ENCODE measurements around the gene CCNA1.

CCNA1 gene

GRCh38 chr13:36417331-36417730 lies 15.0 kb upstream of the CCNA1 start:
- TF ChIP-seq CTCF (IDR thresholded peaks at IDR 0.05; ENCODE audit: low read length, missing control alignments), result no peak
- no peak for DNase-seq (ENCODE audit: low read depth)
- H3K4me3 ChIP-seq (replicated peaks; ENCODE audit: low read depth, low read length), result peak overlapping the region; percentile 37

DNA sequence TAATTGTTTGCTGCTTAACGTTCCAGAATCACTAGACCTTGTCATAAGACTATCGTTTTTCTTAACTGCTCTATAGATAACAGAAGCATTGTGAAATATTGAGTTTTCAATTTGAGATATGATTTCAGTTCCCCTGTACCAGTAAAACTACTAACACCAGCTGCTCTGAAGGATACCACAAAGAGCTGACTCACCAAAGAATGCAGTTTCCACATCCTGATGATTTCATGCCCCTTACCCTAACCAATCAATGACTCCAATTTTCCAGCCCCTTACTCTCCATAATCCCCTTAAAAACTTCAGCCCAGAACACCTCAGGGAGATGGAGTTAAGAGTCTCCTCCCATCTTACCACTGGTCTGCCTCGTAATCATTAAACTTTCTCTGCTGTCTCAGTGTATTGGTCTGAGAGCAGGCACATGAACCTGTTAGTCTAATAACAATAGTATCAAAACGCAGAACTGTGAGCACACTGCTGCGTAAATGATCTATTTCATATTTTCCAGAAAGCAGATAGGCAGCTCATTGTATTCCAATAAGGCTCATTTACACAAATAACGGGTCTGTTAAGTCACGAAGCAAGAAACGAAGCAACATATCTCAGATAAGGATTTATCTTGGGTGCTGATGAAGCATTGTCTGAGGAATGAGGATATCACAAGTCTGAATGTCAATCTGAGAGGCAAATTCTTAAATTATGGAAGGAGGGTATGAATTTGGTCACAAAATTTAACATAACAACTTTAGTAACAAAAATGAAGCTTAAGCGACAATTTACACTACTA lies 14.1 kb upstream of the CCNA1 start:
- peak; percentile 77 for DNase-seq (ENCODE audit: low read depth)
- peak overlapping the region; percentile 37 for H3K4me3 ChIP-seq (replicated peaks; ENCODE audit: low read depth, low read length)
- no peak for TF ChIP-seq CTCF (IDR thresholded peaks at IDR 0.05; ENCODE audit: low read length, missing control alignments)

- DNase-seq (ENCODE audit: low read depth), result peak; percentile 90
- TF ChIP-seq CTCF (IDR thresholded peaks at IDR 0.05; ENCODE audit: low read length, missing control alignments), result peak; percentile 93
- no peak overlapping the region for H3K4me3 ChIP-seq (replicated peaks; ENCODE audit: low read depth, low read length)
Measured at GRCh38 chr13:36420437-36420891, 11.8 kb upstream of the CCNA1 start.

DNA sequence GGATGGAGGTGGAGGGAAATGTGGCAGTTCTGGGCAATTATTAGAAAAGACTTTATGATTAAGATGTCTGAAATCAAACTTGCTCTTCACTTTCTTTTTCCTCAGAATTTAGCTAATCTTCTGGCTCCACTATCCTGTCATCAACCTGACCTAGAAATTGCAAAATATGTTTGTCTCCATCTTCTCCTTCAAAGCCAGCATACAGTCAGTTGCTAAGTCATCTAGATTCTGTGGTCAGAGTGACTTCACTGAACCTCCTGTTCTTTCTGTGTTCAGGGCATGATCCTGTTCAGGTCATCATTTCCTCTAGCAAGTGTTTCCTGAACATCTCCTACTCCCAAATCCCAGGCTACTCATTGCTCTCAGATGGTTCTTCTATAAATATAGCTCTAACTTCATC lies 10.8 kb upstream of the CCNA1 start:
- peak; percentile 83 for DNase-seq (ENCODE audit: low read depth)
- H3K4me3 ChIP-seq (replicated peaks; ENCODE audit: low read depth, low read length), result no peak overlapping the region
- no peak for TF ChIP-seq CTCF (IDR thresholded peaks at IDR 0.05; ENCODE audit: low read length, missing control alignments)

DNA sequence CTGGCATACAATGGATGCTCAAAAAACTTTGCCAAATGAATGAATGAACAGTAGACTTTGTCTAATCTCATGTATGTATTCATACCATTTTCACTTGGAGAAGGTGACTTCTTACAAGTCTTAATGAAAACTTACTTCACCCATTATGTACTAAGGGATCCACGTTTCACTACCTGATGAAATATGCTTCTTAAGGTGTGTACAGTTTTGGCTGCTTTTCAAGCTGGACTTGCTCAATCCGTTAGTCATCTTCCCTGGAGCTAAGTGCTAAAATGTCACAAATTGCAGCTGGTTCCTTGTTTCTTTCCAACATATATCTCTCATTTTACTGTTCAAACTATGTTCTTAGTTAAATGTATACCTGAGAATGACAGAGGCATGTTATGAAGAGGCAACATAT lies 4.2 kb upstream of the CCNA1 start:
- H3K4me3 ChIP-seq (replicated peaks; ENCODE audit: low read depth, low read length), result no peak overlapping the region
- DNase-seq (ENCODE audit: low read depth), result peak; percentile 67
- TF ChIP-seq CTCF (IDR thresholded peaks at IDR 0.05; ENCODE audit: low read length, missing control alignments), result no peak

DNA sequence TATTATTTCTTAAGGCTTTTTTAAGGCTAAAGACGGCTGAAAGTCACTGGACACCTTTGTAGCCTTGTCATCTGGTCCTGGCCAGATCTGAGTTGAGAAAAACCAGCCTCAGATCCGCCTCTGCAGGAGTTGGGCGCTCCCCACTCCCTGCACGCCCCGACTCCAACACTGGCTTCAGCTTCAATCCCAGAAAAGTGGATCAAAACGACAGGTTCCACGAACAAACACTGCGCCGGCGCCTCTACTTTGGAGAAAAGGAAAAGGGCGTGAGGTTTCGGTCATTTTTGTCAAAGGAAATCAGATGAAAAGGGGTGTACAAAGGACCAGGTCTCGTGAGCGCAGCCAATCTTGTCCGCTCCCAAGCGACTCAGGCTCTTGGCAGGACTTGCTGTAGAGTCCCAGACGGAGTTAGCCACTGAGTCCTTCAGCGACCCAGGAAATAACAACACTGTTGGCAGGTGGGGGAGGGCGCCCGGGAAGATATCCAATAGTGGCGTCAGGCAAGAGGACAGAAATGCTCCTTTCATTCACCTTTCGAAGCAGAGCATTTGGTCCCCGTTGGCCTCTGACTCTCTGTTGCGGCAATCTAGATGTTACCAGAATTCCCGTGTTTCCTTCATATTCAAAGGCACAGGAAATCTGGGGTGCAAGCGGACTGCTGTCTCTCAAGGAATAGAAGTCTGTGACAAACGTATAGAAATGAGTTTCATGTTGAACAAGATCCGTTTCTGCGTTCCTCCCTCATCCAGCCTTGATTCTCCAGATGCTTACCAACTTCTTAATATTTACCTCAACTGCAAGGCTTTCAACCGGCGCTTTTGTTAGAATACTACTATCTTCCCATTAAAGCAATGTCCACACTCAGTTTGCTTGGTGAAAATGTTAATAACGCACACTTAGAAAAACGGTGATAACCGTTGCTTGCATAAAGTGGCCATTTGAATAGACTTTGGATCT lies 1.8 kb upstream of the CCNA1 start:
- DNase-seq (ENCODE audit: low read depth), result peak; percentile 64
- no peak for TF ChIP-seq CTCF (IDR thresholded peaks at IDR 0.05; ENCODE audit: low read length, missing control alignments)
- H3K4me3 ChIP-seq (replicated peaks; ENCODE audit: low read depth, low read length), result peak overlapping the region; percentile 62
